ENCODE measurements around the gene VSTM5.
"Not testable (repeated sequence)": the region's sequence is repeated elsewhere in the genome, so short reads cannot be mapped to it uniquely, and the experiment has no call there.

The VSTM5 gene

GRCh38 chr11:93850594-93851018 lies at the start of gene VSTM5:
VSTM5 (minus strand) TSS chr11:93850618; CDS start chr11:93850502, 116 bp downstream.
- no peak for DNase-seq (ENCODE audit: low read depth in 2 of 2)

- DNase-seq (ENCODE audit: low read depth in 2 of 2) = peak; percentile 73 to 74
These were observed 44.9 kb upstream of the VSTM5 start for GRCh38 chr11:93895106-93895862.

- no peak for DNase-seq (ENCODE audit: low read depth in 2 of 2)
These were observed 40.1 kb upstream of the VSTM5 start for GRCh38 chr11:93890391-93891051.

- no peak for DNase-seq (ENCODE audit: low read depth in 2 of 2)
These were observed 36.7 kb upstream of the VSTM5 start for GRCh38 chr11:93887111-93887510.

GRCh38 chr11:93879114-93879513 lies 28.7 kb upstream of the VSTM5 start:
- DNase-seq (ENCODE audit: low read depth in 2 of 2) = not testable (repeated sequence)

- DNase-seq (ENCODE audit: low read depth in 2 of 2) = no peak
These were observed 25.2 kb upstream of the VSTM5 start for GRCh38 chr11:93875637-93876036.

GRCh38 chr11:93871526-93871925 lies 21.1 kb upstream of the VSTM5 start:
- no peak for DNase-seq (ENCODE audit: low read depth in 2 of 2)

GRCh38 chr11:93870616-93871015 lies 20.2 kb upstream of the VSTM5 start:
- no peak for DNase-seq (ENCODE audit: low read depth in 2 of 2)

GRCh38 chr11:93869830-93870229 lies 19.4 kb upstream of the VSTM5 start:
- no peak for DNase-seq (ENCODE audit: low read depth in 2 of 2)

- not testable (repeated sequence) for DNase-seq (ENCODE audit: low read depth in 2 of 2)
These were observed 18.0 kb upstream of the VSTM5 start for GRCh38 chr11:93868404-93868803.

- no peak for DNase-seq (ENCODE audit: low read depth in 2 of 2)
These were observed 11.4 kb upstream of the VSTM5 start for GRCh38 chr11:93861808-93862207.

- DNase-seq (ENCODE audit: low read depth in 2 of 2) = no peak
These were observed 7.8 kb upstream of the VSTM5 start for GRCh38 chr11:93858121-93858775.

- no peak for DNase-seq (ENCODE audit: low read depth in 2 of 2)
These were observed 7.1 kb upstream of the VSTM5 start for GRCh38 chr11:93857413-93858120.

- DNase-seq (ENCODE audit: low read depth in 2 of 2) = no peak
These were observed 1.8 kb upstream of the VSTM5 start for GRCh38 chr11:93852242-93852641.

GRCh38 chr11:93849751-93850593 lies 446 bp downstream of the VSTM5 start:
- DNase-seq (ENCODE audit: low read depth in 2 of 2) = no peak

- no peak for DNase-seq (ENCODE audit: low read depth in 2 of 2)
These were observed 1.2 kb downstream of the VSTM5 start for GRCh38 chr11:93849201-93849600.

- DNase-seq (ENCODE audit: low read depth in 2 of 2) = peak; percentile 31 to 34
These were observed 4.0 kb downstream of the VSTM5 start for GRCh38 chr11:93846411-93846810.

- DNase-seq (ENCODE audit: low read depth in 2 of 2) = no peak
These were observed 5.0 kb downstream of the VSTM5 start for GRCh38 chr11:93845181-93846092.

GRCh38 chr11:93844568-93844967 lies 5.8 kb downstream of the VSTM5 start:
- no peak for DNase-seq (ENCODE audit: low read depth in 2 of 2)

GRCh38 chr11:93843906-93844305 lies 6.5 kb downstream of the VSTM5 start:
- no peak for DNase-seq (ENCODE audit: low read depth in 2 of 2)

All from fibroblast of skin of left biceps (primary cell).